Activated CD4-positive, alpha-beta T cell treated with anti-CD3 and anti-CD28 coated beads, Interleukin-2, amount 50 U/mL, for 4 hours (primary cell): ENCODE data around the gene TK2.
"Not testable (repeated sequence)": the region's sequence is repeated elsewhere in the genome, so short reads cannot be mapped to it uniquely, and the experiment has no call there.

Experiments
- DNase-seq, 2 experiments: peaks; one replicate each; pipeline ENCODE4 v3.0.0-alpha.2; 2020

The TK2 gene

DNA sequence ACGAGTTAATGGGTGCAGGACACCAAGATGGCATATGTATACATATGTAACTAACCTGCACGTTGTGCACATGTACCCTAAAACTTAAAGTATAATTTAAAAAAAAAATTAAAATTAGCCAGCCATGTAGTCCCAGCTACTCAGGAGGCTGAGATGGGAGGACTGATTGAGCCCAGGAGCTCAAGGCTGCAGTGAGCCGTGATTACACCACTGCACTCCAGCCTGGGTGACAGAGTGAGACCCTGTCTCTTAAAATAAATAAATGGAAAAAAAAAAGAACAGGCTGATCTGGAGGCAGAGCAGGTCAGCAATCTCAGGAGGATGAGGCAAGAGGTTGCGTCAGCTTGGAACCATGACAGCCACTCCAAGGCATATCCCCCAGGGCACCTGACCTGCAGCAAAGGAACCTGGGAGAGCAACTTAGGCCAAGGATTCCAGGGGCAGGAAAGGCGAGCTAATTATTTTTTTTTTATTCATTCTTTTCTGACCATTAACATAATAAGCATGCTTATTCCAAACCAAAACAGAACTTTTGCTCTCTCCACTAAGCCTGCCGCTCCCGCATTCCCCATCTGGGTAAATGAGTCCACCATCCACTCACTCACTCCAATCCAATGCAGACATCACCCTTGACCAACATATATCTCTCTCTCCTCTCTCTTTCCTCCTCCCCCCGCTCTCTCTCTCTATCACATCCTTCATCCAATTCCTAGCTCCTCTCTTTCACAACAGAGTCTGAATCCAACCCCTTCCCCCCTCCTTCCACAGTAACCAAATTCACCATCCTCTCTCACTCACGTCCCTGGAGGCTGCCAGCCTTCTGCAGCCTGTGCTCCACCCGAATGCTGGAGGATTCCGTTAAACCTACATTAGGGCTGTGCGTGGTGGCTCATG, 47.7 kb downstream of the TK2 start:
- no peak for DNase-seq

DNA sequence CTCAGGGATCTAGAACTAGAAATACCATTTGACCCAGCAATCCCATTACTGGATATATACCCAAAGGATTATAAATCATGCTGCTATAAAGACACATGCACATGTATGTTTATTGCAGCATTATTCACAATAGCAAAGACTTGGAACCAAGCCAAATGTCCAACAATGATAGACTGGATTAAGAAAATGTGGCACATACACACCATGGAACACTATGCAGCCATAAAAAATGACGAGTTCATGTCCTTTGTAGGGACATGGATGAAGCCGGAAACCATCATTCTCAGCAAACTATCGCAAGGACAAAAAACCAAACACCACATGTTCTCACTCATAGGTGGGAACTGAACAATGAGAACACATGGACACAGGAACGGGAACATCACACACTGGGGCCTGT, 48.4 kb downstream of the TK2 start:
- not testable (repeated sequence) for DNase-seq

DNA sequence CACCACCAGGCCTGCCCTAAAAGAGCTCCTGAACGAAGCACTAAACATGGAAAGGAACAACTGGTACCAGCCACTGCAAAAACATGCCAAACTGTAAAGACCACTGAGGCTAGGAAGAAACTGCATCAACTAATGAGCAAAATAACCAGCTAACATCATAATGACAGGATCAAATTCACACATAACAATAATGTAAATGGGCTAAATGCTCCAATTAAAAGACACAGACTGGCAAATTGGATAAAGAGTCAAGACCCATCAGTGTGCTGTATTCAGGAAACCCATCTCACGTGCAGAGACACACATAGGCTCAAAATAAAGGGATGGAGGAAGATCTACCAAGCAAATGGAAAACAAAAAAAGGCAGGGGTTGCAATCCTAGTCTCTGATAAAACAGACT, 52.0 kb downstream of the TK2 start:
- not testable (repeated sequence) for DNase-seq

DNA sequence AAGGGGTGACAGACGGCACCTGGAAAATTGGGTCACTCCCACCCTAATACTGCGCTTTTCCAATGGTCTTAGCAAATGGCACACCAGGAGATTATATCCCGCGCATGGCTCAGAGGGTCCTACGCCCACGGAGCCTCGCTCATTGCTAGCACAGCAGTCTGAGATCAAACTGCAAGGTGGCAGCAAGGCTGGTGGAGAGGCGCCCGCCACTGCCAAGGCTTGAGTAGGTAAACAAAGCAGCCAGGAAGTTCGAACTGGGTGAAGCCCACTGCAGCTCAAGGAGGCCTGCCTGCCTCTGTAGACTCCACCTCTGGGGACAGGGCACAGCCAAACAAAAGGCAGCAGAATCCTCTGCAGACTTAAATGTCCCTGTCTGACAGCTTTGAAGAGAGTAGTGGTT, 53.7 kb downstream of the TK2 start:
- DNase-seq: not testable (repeated sequence)

DNA sequence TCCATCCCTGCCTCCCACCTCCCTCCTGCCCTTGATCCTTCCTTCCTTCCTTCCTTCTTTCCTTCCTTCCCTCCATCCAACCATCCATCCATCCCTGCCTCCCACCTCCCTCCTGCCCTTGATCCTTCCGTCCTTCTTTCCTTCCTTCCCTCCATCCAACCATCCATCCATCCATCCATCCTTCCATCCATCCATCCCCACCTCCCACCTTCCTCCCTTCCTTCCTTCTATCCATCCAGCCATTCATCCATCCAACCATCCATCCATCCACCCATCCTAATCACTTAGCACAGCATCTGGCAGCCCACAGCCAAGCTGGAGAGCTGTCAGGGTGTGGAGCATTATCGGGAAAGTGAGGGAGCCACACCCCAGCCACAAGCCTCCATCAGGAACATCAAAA, 54.5 kb downstream of the TK2 start:
- DNase-seq: no peak

DNA sequence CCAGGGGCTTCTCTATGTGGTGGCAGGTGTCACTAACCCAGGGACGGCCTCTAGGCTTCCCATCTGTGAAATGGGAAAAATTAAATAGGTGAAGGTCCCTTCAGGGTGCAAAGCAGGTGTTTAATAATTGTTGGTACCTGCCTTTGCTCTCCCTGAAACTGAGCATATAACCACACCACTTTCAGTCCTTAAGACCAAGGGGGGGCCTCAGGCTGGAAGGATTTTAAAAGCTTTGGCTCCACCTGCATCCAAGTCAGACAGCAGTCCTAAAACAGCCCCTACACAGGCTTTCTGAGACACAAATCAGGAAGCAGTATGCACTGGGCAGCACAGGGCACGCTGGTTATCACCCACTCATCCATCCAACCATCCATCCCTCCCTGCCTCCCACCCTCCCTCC, 55.0 kb downstream of the TK2 start:
- no peak for DNase-seq

DNA sequence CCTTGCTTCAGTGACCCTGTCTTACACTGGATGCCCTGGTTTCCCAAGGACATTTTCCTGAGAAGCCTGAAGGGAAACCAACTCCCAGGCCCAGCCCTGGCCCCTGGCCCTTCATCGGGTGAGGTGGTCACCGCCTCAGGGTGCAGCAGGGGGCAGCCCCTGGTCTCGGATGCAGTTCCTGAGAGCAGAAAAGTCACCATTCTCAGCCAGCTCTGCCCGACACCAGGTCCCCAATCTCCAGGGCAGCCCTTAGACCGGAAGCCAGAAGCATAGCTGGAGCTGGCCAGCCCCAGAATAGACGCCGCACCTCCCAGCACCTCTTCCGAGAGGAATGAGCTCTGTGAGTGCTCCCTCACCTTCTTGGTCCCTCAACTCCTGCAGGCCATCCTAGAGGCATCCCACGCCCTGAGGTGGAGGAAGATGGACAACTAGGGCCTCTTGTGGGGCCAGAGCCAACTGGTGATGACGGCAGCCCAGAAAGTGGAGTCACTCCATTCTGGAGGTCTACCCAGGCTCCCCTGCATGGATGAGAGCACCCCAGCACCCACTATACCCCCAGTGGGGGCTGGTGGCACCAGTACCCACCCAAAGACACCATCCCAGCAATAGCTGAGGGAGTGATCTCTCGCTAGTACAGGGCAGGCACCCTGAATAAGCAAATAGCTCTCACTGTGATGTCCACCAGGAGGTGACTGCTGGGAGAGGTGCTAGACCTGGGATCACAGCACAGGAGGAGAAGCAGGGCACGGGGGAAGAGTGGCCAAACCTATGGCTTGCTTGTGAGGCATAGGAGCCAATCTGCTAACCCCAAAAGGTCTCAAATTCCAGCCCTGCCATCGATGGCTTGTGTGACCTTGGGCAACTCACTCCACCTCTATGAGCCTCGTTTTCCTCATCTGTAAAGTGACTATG, 56.2 kb downstream of the TK2 start:
- DNase-seq: no peak

DNA sequence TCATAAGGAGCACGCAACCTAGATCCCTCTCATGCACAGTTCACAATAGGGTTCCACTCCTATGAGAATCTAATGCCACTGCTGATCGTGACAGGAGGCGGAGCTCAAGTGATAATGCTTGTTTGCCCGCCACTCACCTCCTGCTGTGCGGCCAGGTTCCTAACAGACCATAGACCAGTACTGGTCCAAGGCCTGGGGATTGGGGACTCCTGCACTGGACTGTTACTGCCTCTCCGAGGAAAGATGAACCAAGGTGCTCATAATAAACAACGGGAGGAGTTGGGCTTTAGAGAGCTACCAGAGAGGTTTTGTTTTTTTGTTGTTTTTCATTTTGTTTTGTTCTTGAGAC, 58.2 kb downstream of the TK2 start:
- DNase-seq: no peak

DNA sequence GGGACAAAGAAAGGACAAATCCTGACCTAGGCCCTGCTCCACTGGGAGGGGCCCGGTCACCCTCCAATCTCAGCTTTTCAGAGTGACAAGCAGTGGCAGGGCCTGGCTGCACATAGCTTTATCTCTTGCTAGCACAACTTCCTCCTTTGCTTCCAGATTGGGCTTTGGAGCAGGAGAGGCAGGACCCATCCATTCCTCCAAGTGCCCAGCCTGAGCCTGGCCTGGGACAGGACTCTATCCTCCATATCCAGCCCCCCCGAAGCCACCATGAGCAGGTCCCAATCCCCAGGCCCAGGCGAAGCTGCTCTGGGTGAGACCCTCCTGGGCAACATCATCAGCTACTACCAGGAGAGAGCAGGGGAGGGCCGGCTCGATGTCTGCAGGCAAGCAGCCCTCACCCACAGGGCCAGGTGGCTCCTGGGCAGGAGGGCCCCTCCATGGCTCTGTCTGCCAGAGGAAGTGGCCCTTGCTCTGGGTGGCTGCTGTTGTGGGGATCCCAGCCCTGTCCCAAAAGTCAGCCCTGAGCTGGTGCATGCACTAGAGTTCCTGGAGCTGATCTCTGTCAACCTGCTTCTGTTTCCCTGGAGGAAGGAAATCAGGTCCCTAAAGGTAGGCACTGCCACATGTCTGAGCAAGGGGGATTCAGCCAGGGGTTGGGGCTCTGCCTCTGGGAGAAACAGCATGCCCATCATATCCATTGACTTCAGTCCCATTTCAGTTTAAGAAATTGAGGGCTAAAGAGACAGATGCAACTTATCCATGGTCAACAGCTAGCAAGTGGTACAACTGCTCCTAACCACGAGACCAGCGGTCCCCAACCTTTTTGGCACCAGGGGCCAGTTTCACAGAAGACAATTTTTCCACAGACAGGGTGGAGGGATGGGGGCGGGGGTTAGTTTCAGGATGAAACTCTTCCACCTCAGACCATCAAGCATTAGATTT, 58.9 kb downstream of the TK2 start:
- no peak for DNase-seq

DNA sequence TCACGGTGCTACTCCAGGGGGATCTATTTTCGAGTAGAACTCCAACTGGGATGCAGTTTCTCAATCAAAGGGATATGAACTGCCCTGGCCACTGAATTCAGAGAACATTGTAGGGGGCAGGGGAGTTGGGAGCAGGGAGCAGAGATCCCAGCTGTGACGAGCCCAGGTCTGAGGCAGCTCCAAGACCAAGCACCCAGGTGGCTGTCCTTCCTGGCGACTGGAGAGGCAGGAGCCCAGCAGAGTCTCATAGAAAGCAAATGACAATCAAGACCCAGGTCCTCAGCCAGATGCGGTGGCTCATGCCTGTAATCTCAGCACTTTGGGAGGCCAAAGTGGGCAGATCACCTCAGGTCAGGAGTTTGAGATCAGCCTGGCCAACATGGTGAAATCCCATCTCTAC, 60.1 kb downstream of the TK2 start:
- DNase-seq: no peak

DNA sequence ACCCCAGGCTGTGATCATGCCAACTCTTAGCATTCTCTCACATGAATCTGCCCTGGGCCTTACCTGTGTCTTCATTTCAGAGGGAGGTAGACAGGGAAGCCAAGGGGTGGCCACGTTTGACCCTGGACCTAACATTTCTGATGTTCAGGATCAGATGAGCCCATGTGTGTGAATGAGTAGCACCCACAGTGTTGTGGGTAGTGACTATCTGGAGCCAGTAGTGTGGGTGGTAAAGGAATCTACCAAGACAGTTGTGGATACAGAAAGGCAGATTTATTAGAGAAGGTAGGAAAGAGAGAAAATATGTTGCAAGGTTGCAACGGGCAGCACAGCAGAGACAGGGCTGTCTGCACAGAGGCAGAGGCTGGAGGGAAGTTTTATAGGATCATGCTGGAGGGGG, 60.5 kb downstream of the TK2 start:
- no peak for DNase-seq

DNA sequence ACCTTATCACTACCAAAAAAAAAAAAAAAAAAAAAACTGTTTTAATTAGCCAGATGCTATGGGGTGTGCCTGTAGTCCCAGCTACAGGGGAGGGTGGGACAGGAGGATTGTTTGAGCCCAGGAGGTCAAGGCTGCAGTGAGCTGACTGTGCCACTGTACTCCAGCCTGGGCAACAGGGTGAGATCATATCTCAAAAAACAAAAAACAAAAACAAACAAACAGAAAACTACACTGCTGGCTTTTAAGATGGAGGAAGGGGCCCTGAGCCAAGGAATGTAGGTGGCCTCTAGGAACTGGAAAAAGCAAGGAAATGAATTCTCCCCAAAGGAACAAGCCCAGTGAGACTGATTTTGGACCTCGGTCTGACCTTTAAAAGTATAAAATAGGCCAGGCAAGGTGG, 61.4 kb downstream of the TK2 start:
- DNase-seq: no peak

DNA sequence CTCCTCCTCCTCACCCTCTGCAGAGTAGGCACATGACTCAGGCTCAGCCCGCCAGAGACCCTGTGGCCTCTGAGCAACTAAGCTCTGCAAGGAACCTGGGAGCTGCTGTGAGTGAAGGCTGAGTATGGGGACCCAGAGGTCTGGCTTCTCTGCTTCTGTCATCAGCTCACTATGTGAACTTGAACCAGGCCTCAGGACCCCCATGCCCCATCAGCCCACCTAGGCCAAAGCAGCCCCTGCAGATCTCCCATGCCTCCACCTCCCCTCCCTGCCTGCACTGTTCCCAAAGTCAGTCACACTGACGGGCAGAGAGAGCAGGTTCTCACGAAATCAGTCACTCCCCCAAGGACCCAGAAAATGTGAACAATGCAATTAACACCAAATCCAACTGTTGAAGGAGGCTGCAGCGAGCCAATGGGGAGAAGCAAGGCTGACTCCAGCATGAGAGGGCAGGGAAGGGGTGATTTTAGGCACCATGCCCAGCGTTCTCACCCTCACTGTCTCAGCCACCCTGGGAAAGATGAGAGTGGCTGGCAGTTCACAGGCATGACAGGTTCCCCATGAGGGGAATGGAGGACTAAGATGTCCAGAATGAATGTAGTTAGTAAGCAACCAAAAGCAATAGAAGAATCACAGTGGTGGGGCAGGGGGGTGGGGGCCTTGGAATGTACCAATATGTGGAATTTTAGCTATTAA, 62.2 kb downstream of the TK2 start:
- no peak for DNase-seq

DNA sequence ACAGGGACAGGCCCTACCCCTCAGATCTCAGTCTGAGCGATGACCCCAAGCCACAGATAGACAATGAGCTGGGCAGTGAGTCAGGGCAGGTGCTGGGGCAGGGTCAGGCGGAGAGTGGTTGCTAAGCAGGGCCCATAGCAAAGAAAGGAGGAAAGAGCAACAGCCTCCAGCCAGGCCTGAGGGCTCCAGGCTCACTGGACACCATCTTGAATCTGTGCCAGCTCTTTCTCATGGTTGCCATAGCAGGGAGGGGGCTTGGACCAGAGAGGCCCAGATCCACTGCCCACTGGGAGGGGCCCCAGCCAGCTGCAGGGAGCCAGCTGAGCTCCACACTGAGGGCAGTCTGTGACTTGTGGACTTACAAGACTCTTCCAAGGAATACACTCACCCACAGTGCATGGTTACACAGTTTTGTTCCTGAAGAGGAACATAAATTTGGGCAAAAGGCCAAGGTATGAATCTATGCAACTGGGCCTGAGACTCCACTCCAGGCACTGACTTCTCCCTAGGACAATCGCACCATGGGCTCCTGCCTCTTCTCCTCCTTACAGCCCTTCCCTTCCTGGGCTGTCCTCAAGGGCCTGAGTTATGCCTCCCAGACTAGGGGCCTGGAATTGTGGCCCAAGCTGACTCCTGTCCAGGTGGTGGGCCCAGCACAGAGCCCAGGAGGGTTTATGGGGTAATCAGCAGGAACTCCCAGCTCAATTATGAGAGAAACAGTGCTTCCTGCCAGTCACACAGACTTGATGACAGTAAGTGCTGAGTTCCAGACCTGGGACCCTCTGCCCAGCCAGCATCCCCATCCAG, 62.9 kb downstream of the TK2 start:
- no peak for DNase-seq

DNA sequence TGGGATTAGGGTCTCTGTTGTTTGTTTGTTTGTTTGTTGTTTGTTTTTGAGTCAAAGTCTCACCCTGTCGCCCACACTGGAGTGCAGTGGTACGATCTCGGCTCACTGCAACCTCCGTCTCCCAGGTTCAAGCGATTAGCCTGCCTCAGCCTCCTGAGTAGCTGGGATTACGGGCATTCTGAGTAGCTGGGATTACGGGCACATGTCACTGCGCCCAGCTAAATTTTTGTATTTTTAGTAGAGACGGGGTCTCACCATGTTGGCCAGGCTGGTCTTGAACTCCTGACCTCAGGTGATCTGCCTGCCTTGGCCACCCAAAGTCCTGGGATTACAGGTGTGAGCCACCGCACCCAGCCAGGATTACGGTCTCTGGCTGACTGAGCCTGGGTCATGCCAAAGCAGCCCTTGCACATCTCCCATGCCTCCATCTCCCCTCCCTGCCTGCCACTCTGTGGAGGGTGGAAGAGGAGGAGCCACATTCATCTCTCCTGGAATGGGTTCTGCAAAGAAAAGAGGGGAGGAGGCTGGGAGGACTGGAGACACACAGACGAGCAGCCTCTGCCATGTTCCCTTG, 63.6 kb downstream of the TK2 start:
- DNase-seq: no peak

DNA sequence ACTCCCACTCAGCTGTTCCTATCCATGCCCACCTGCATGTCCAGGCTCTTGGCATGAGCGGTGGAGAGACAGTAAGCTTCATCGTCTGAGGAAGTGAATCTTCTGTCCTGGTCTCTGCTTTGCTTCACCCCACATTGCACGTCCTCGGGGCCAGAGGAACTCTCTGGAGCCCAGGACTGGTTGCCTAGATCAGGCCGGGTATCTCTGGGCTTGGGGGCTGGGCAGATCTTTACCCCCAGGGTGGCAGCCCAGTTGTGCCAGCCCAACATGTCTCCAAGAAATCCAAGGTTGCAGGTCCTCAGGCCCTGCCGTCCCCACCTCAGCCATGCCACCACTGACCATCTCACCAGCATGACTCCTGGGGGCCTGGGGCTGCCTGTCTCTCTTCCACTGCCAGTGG, 64.5 kb downstream of the TK2 start:
- no peak for DNase-seq

DNA sequence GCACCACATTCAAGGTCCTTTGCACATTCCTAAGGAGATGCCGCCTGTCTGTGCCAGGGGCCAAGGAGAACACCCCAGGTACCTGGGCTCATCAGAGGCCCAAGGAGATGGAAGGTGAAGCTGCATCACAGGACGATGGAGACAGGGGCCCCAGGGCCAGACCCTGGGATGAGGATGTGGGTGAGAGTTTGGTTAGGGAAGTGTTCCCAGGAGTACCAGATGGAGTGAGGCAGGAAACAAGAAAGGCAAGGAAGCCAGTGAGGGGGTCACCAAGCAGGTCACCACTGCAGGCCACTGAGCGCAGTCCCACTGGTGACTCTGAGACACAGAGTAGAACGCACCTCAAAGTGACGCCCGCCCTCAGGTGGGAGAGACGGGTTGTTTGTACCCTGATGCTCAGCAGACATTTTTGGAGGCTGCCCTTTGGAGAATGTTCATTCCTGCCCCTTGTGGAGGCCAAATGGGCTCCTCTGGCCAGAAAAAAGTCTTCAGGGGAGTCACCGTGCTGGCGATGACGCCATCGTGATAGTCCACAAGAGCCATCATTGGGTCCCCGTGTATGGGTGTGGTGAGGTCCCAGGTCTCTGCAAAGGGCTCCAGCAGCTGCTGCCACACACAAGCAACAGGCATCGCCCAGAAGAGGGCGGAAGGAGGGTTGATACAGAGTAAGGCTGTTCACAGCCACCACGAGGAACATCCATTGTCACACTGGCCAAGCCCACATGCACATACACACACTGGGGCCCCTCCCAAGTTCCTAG, 65.3 kb downstream of the TK2 start:
- no peak for DNase-seq

DNA sequence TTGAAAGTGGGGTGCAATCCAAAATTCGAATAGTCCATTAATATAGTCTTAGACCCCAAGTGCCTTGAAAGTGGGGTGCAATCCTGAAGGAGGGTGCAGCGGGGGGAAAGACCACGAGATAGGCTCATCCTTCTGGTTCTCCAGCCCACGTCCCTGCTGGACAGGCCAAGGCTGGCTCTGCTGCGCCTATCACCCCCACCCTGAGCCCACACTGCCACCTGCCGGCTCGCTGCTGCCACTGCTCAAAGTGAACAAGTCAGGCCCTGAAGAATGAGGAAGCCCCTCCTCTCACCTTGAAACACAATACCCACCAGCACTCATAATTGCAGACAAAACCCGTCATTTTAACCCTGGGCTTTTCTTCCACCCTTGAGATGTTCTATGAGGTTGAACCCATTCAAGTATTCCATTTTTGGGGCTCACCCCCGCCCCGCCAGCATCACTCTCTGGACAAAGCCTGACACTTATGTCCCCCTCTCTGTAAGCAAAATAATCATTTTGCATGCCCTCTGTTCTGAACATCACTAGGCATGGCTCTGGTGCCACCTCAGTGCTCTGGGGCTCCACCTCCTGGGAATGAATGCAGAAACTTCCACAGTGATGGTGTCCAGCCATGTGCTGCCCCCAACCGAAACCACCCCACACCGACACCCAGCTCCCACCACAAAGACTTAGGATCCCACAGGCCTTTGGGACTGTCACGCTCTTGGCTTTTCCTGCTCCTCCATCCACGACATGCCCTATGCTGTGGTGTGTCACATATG, 66.1 kb downstream of the TK2 start:
- peak; percentile 67 to 72 for DNase-seq

DNA sequence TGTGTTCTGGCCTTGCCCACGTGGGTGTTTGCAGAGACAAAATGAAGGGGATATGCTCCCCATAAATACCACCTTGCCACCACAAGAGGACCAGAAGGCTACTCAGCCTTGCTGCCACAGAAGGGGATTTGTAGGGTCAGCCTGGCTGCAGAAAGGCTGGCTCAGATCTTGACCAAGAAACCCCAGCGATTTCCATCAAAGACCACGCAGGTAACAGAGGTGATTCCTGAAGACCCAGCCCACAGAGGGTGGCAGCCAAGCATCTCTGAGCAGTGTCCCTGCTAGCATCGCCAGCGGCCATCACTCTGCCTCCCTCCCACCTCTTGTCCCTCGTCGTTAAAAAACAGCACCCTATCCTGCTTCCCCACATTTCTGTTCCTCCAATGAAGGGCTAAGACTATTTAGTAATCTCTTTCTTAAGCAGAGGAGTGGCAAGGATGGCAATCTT, 68.0 kb downstream of the TK2 start:
- no peak for DNase-seq
